Measurements from ENCODE around the gene SVBP.

The SVBP gene

GRCh38 chr1:42765269-42765668 is 51.9 kb downstream of the SVBP start:
- DNase-seq (ENCODE audit: low read depth): no peak

GRCh38 chr1:42762269-42762668 is 54.9 kb downstream of the SVBP start:
- no peak for DNase-seq (ENCODE audit: low read depth)

DNA sequence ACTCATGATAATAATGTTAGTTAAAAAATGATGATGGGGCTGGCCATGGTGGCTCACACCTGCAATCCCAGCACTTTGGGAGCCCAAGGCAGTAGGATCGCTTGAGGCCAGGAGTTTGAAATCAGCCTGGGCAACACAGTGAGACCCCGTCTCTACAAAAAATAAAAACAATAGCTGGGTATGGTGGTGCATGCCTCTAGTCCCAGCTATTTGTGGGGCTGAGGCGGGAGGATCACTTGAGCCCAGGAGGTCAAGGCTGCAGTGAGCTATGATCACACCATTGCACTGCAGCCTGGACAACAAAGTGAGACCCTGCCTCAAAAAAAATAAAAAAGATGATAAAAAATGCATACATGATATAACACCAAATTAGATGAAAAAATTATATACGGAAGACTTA is 55.6 kb downstream of the SVBP start:
- DNase-seq (ENCODE audit: low read depth): no peak

DNA sequence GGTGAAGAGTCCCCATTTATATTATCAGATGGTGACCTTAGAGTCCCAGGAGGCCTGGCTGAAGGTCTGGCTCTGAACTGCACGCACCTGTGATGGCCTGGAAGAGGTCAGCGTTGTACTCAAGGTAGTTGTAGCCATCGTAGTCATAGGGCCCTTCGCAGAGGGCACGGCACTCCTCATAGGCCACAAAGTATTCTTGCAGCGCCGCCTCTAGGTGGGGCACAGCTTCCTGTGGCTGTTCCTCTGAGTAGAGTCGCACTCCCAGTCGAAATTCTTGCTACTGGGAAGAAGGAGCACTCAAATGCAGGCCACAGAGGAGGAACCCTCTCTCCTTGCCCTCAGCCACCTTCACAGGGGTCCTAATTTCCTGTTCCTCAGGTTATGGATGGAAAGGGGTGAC is 58.1 kb downstream of the SVBP start:
- DNase-seq (ENCODE audit: low read depth): no peak

DNA sequence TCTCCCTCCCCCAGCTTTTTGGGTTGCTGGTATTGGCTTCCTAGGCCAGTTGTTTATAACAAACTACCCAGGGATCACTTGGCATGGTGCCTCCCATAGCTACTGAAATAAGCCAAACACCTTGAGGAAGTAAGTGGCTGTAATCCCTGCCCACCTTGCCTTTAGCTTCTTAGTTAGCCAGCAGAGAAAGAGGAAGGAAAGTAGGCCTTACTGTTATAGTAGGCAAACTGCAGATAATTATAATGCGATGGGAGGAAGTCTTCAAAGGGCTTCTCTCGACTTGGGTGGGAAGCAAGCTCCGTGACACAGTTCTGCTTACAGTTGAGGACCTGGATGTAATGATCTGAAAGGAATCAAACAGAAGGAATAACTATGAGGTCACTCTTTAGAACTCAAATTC is 58.6 kb downstream of the SVBP start:
- DNase-seq (ENCODE audit: low read depth): no peak

GRCh38 chr1:42757892-42758275 is 59.3 kb downstream of the SVBP start:
- no peak for DNase-seq (ENCODE audit: low read depth)

All from CMK (cell line).